Stomach (tissue), 9 donors: ENCODE measurements around the gene KANK4. TPM values are rescaled to one million over a fixed set of nuclear protein-coding genes. Genes with fewer than 3 reads are reported as not detected.

Source experiments
- DNase-seq, 2 donors: peaks; one replicate each; pipeline versions ENCODE4 v3.0.0 to v3.0.0-alpha.2; 2013 to 2019
- H3K27ac ChIP-seq, 5 donors: fragments of 200-600 bp in 4 of 5; sonication (generic) in 4 of 5; one replicate each; pipeline ENCODE4 v1.5.1; 2013 to 2019; ENCODE audit warnings: mild to moderate bottlenecking in 1 of 5, moderate library complexity in 1 of 5
- H3K27me3 ChIP-seq, 3 donors: fragments of 200-600 bp; sonication (generic); one replicate each; pipeline ENCODE4 v1.5.1; 2017 to 2019; ENCODE audit warnings: mixed run types in 1 of 3
- H3K36me3 ChIP-seq, 4 donors: fragments of 200-600 bp; sonication (generic); 1 replicate in 3 of 4; 2 replicates in 1 of 4; pipeline ENCODE4 v1.5.1; 2016 to 2019
- H3K4me1 ChIP-seq, 4 donors: fragments of 200-600 bp; sonication (generic); one replicate each; pipeline ENCODE4 v1.5.1; 2016 to 2019
- H3K4me3 ChIP-seq, 4 donors: fragments of 200-600 bp; sonication (generic) in 3 of 4; one replicate each; pipeline ENCODE4 v1.5.1; 2016 to 2019; ENCODE audit warnings: mild to moderate bottlenecking in 1 of 4
- H3K9me3 ChIP-seq, 4 donors: fragments of 200-600 bp; sonication (generic); one replicate each; pipeline ENCODE4 v1.5.1; 2016 to 2019
- EP300 ChIP-seq: sonication (generic); formaldehyde crosslinking; IDR thresholded peaks from one replicate; pipeline ENCODE4 v1.6.1; 2017; ENCODE audit warnings: antibody characterized with exemption
- POLR2A ChIP-seq, 4 donors: fragments of 450-650 bp; IDR thresholded peaks; one replicate each; pipeline ENCODE4 v1.6.1; 2016; ENCODE audit warnings: antibody characterized with exemption in 4 of 4, control low read depth in 2 of 4, mild to moderate bottlenecking in 1 of 4, moderate library complexity in 1 of 4
- POLR2AphosphoS5 ChIP-seq, 3 donors: sonication (generic); formaldehyde crosslinking; IDR thresholded peaks; one replicate each; pipeline ENCODE4 v1.6.1; 2016; ENCODE audit warnings: antibody characterized with exemption in 3 of 3
- WGBS, 5 donors: extraction: QIAGEN DNeasy Blood & Tissue Kit in 3 of 5; methylation state at CpG; one replicate each; pipeline versions ENCODE4 v1.1.5 to v1.1.7; 2013 to 2018; 5-methylcytosine and 5-hydroxymethylcytosine counted together
- intact Hi-C: fragments of 100-400 bp; cut with DNase I; formaldehyde crosslinking; loops from one replicate; pipeline ENCODE4 v1.15.1; 2023; ENCODE audit warnings: low total_unique reads
- polyA plus RNA-seq, 3 donors: library from polyadenylated mRNA; stranded (reverse); fragments of 200-250 nt; gene quantifications; one replicate each; pipeline ENCODE4 v1.2.3, GENCODE V29; 2013
- total RNA-seq, 5 donors: library from RNA; depleted of rRNA; stranded (reverse); fragments of >200 nt; gene quantifications; one replicate each; pipeline versions ENCODE4 v1.1.0 to v1.2.3, GENCODE V29; 2014 to 2016
- TF ChIP-seq, protein P1 (sequence below), 7 experiments: fragments of 450-650 bp in 4 of 7; fragments of 200-600 bp in 3 of 7; sonication (generic) in 3 of 7; IDR thresholded peaks; one replicate each; pipeline ENCODE4 v1.5.1; 2016 to 2019; ENCODE audit warnings: antibody characterized with exemption in 7 of 7, control low read depth in 2 of 7, mild to moderate bottlenecking in 1 of 7
- donor health status: healthy with polysubstance abuse.
- donor health status: Bipolar disorder and iron deficiency.
- donor health status: healthy.

KANK4 gene
- total and polyA plus RNA-seq, 8 donors = 0.31 to 3.9 (median 2.0) TPM; not detected in 2

DNA sequence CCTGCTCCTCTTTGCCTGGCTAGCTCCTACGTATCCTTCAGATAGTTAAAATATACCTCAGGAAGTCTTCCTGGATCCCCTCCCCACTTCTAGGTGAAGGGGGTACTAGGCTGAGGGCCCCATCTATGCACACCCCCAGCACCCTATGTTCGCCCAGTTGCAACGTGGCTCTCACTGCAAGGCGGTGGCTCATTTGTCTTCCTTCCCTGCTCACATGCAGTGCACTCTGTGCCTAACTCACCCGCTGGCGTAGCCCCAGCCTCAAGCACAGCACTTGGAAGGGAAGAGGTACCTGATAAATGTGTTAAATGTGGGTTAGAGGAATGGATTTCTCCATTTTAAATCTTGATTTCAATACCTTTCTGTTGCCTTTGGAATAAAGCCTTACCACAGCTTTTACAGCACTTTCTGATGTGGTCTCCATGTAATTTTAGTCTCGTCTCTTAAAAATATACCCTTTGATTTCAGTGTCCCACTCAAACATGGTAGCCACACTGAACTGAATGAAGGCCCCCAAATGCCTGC, 85.2 kb downstream of the KANK4 start:
- TF ChIP-seq, protein P1, sequence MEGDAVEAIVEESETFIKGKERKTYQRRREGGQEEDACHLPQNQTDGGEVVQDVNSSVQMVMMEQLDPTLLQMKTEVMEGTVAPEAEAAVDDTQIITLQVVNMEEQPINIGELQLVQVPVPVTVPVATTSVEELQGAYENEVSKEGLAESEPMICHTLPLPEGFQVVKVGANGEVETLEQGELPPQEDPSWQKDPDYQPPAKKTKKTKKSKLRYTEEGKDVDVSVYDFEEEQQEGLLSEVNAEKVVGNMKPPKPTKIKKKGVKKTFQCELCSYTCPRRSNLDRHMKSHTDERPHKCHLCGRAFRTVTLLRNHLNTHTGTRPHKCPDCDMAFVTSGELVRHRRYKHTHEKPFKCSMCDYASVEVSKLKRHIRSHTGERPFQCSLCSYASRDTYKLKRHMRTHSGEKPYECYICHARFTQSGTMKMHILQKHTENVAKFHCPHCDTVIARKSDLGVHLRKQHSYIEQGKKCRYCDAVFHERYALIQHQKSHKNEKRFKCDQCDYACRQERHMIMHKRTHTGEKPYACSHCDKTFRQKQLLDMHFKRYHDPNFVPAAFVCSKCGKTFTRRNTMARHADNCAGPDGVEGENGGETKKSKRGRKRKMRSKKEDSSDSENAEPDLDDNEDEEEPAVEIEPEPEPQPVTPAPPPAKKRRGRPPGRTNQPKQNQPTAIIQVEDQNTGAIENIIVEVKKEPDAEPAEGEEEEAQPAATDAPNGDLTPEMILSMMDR (IDR thresholded peaks at IDR 0.05) = no peak
- no peak for TF ChIP-seq EP300
- TF ChIP-seq POLR2AphosphoS5 (IDR thresholded peaks at IDR 0.05) = no peak
- no peak for TF ChIP-seq POLR2A (IDR thresholded peaks at IDR 0.05)
- 80 to 88% (median 84%) methylated on average over 6 to 7 of the region's 7 CpGs for WGBS, 5 donors

DNA sequence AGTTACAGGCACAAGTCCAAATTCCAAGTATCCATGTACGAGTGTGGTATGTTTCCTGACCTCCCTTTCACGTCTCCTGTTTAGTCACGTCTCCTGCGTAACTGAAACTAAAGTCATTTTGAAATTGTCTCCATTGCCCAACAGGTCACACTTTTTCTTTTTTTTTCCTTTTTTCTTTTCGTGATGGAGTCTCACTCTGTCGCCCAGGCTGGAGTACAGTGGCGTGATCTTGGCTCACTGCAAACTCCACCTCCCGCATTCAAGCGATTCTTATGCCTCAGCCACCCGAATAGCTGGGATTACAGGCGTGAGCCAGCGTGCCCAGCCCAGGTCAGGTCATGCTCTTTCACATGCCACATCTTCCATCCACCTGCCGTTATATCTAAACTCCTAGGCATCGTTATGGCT, 86.4 kb downstream of the KANK4 start:
- intact Hi-C loops = no loop called here
- Histone ChIP-seq H3K4me1 (no peaks in the 10 kb centered on the region), H3K27me3 (no peaks in the 10 kb centered on the region), H3K36me3 (no peaks in the 10 kb centered on the region), H3K27ac (no peak overlapping the region), H3K4me3 (no peak overlapping the region), H3K9me3 (no peaks in the 10 kb centered on the region)
- TF ChIP-seq EP300 (no peak), POLR2AphosphoS5 (IDR thresholded peaks at IDR 0.05) (no peak), POLR2A (IDR thresholded peaks at IDR 0.05) (no peak)
- TF ChIP-seq, protein P1 (IDR thresholded peaks at IDR 0.05) = no peak
- WGBS, 5 donors = 71 to 83% (median 77%) methylated on average over 14 of the region's 14 CpGs
- no peak for DNase-seq

More for the DNA sequence above, 85.2 kb downstream of the KANK4 start:
- Histone ChIP-seq H3K9me3 (no peaks in the 10 kb centered on the region), H3K36me3 (no peaks in the 10 kb centered on the region), H3K27ac (no peak overlapping the region), H3K27me3 (no peaks in the 10 kb centered on the region), H3K4me3 (no peak overlapping the region), H3K4me1 (no peaks in the 10 kb centered on the region)
- intact Hi-C loops = no loop called here
- DNase-seq = no peak

DNA sequence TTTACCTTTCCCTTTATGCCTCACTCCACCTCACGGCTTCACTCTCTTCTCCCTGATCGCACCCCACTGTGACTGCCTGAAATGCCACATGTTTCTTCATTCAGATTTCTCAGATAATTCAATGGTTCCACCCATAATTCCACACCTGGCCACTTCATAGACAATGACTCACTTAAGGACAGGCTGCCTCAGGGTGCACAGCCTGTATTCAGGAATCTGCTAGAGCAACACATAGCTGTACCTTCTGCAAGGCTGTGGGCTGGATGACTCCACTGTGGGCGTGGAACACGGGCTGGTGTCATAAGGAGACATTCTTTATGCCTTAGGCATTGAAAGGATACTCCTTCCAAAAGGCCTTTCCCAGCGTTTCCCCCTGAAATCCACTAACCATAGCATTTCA, 88.5 kb downstream of the KANK4 start:
- 80 to 88% (median 84%) methylated on average over 5 of the region's 5 CpGs for WGBS, 5 donors
- Histone ChIP-seq H3K27ac (no peak overlapping the region), H3K9me3 (no peaks in the 10 kb centered on the region), H3K4me3 (no peak overlapping the region), H3K36me3 (no peaks in the 10 kb centered on the region), H3K27me3 (no peaks in the 10 kb centered on the region), H3K4me1 (no peaks in the 10 kb centered on the region)
- TF ChIP-seq EP300 (no peak), POLR2AphosphoS5 (IDR thresholded peaks at IDR 0.05) (no peak), POLR2A (IDR thresholded peaks at IDR 0.05) (no peak)
- TF ChIP-seq, protein P1 (IDR thresholded peaks at IDR 0.05) = no peak
- DNase-seq = no peak
- intact Hi-C loops = no loop called here

DNA sequence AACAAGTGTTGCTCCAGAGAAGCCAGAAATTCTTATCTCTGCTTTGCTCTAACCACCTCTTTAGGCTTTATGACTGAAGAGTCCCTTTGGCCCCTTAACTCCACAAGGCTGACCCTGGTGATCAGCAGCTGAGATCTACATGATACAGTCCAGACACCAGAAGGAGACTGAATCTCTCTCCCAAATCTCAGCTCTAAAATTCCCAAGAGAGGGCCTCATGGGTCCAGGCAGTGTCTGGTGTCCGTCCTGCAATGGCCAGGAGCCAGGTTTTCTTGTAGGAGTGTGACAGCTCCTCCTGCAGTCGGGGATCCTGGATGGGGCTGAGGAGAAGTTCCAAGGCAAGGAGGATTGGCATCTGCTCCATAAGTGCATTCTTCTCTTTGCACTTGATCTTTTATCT, 89.3 kb downstream of the KANK4 start:
- H3K27ac ChIP-seq = no peak overlapping the region
- WGBS, 5 donors = 40 to 54% (median 51%) methylated on average over 2 of the region's 2 CpGs
- H3K36me3 ChIP-seq = no peaks in the 10 kb centered on the region
- H3K4me1 ChIP-seq = no peaks in the 10 kb centered on the region
- no peaks in the 10 kb centered on the region for H3K9me3 ChIP-seq
- H3K4me3 ChIP-seq = no peak overlapping the region
- TF ChIP-seq POLR2AphosphoS5 (IDR thresholded peaks at IDR 0.05) = no peak
- TF ChIP-seq POLR2A (IDR thresholded peaks at IDR 0.05) = no peak
- TF ChIP-seq EP300 = no peak
- TF ChIP-seq, protein P1 (IDR thresholded peaks at IDR 0.05) = no peak
- DNase-seq = peak in 1 of 2 donors; percentile 36
- intact Hi-C loops = no loop called here
- no peaks in the 10 kb centered on the region for H3K27me3 ChIP-seq
